ENCODE data around the gene SERPINE2. TPM values are rescaled to one million over a fixed set of nuclear protein-coding genes. Genes with fewer than 3 reads are reported as not detected.
"Not testable (repeated sequence)": the region's sequence is repeated elsewhere in the genome, so short reads cannot be mapped to it uniquely, and the experiment has no call there.

The SERPINE2 gene
- polyA plus RNA-seq, 3 donors: 3.2 to 20.2 (median 18.2) TPM

GRCh38 chr2:224027070-224027469 is 12.0 kb downstream of the SERPINE2 start:
- WGBS, 3 donors: 74 to 84% (median 79%) methylated on average over 5 of the region's 5 CpGs

GRCh38 chr2:224025874-224026273 is 13.2 kb downstream of the SERPINE2 start:
- WGBS, 3 donors: 41 to 81% (median 53%) methylated on average over 7 of the region's 7 CpGs

More at GRCh38 chr2:224027070-224027469, 12.0 kb downstream of the SERPINE2 start:
- no peak overlapping the region for H3K27ac ChIP-seq (ENCODE audit: low read depth, low read length)

GRCh38 chr2:224024270-224024669 is 14.8 kb downstream of the SERPINE2 start:
- 74 to 84% (median 78%) methylated on average over 4 of the region's 4 CpGs for WGBS, 3 donors
- no peak overlapping the region for H3K27ac ChIP-seq (ENCODE audit: low read depth, low read length)

More at GRCh38 chr2:224025874-224026273, 13.2 kb downstream of the SERPINE2 start:
- no peak overlapping the region for H3K27ac ChIP-seq (ENCODE audit: low read depth, low read length)

GRCh38 chr2:224023188-224023587 is 15.9 kb downstream of the SERPINE2 start:
- 87 to 96% (median 92%) methylated on average over 1 of the region's 1 CpG for WGBS, 3 donors
- H3K27ac ChIP-seq (ENCODE audit: low read depth, low read length): no peak overlapping the region

- no peak overlapping the region for H3K27ac ChIP-seq (ENCODE audit: low read depth, low read length)
These were observed 16.6 kb downstream of the SERPINE2 start for GRCh38 chr2:224022486-224022885.

- no peak overlapping the region for H3K27ac ChIP-seq (ENCODE audit: low read depth, low read length)
- WGBS, 3 donors: 79 to 84% (median 81%) methylated on average over 3 of the region's 3 CpGs
These were observed 18.6 kb downstream of the SERPINE2 start for GRCh38 chr2:224020523-224020922.

- no peak overlapping the region for H3K27ac ChIP-seq (ENCODE audit: low read depth, low read length)
- WGBS, 3 donors: 43 to 65% (median 48%) methylated on average over 4 of the region's 4 CpGs
These were observed 21.1 kb downstream of the SERPINE2 start for GRCh38 chr2:224017957-224018356.

- H3K27ac ChIP-seq (ENCODE audit: low read depth, low read length): no peak overlapping the region
- 56 to 62% (median 58%) methylated on average over 3 of the region's 3 CpGs for WGBS, 3 donors
These were observed 22.1 kb downstream of the SERPINE2 start for GRCh38 chr2:224016963-224017362.

- H3K27ac ChIP-seq (ENCODE audit: low read depth, low read length): no peak overlapping the region
- WGBS, 3 donors: 93 to 96% (median 96%) methylated on average over 4 of the region's 4 CpGs
These were observed 24.8 kb downstream of the SERPINE2 start for GRCh38 chr2:224014336-224014735.

- WGBS, 3 donors: 48 to 85% (median 78%) methylated on average over 1 of the region's 1 CpG
- H3K27ac ChIP-seq (ENCODE audit: low read depth, low read length): no peak overlapping the region
These were observed 27.2 kb downstream of the SERPINE2 start for GRCh38 chr2:224011837-224012236.

- H3K27ac ChIP-seq (ENCODE audit: low read depth, low read length): no peak overlapping the region
- WGBS, 3 donors: 56 to 76% (median 72%) methylated on average over 5 of the region's 5 CpGs
These were observed 29.3 kb downstream of the SERPINE2 start for GRCh38 chr2:224009605-224010315.

GRCh38 chr2:224008702-224009261 is 30.3 kb downstream of the SERPINE2 start:
- WGBS, 3 donors: 22 to 75% (median 67%) methylated on average over 12 of the region's 12 CpGs
- H3K27ac ChIP-seq (ENCODE audit: low read depth, low read length): no peak overlapping the region

- whole genome bisulfite sequencing, 3 donors: 48 to 73% (median 53%) methylated on average over 16 of the region's 16 CpGs
- no peak overlapping the region for H3K27ac ChIP-seq (ENCODE audit: low read depth, low read length)
These were observed 34.9 kb downstream of the SERPINE2 start for GRCh38 chr2:224004105-224004695.

GRCh38 chr2:224000662-224001061 is 38.4 kb downstream of the SERPINE2 start:
- H3K27ac ChIP-seq (ENCODE audit: low read depth, low read length): not testable (repeated sequence)
- 87 to 93% (median 88%) methylated on average over 5 of the region's 5 CpGs for WGBS, 3 donors

- WGBS, 3 donors: 44 to 96% (median 93%) methylated on average over 11 of the region's 11 CpGs
These were observed 39.2 kb downstream of the SERPINE2 start for GRCh38 chr2:223999862-224000261.

GRCh38 chr2:223998948-223999347 is 40.1 kb downstream of the SERPINE2 start:
- WGBS, 3 donors: 48 to 74% (median 51%) methylated on average over 2 of the region's 2 CpGs
- no peak overlapping the region for H3K27ac ChIP-seq (ENCODE audit: low read depth, low read length)

More at GRCh38 chr2:223999862-224000261, 39.2 kb downstream of the SERPINE2 start:
- H3K27ac ChIP-seq (ENCODE audit: low read depth, low read length): no peak overlapping the region

- H3K27ac ChIP-seq (ENCODE audit: low read depth, low read length): no peak overlapping the region
- WGBS, 3 donors: 81 to 93% (median 88%) methylated on average over 5 of the region's 5 CpGs
These were observed 41.1 kb downstream of the SERPINE2 start for GRCh38 chr2:223997938-223998337.

- H3K27ac ChIP-seq (ENCODE audit: low read depth, low read length): no peak overlapping the region
- WGBS, 3 donors: 85 to 90% (median 87%) methylated on average over 6 of the region's 6 CpGs
These were observed 42.7 kb downstream of the SERPINE2 start for GRCh38 chr2:223996391-223996790.

GRCh38 chr2:223995569-223995968 is 43.5 kb downstream of the SERPINE2 start:
- 69 to 82% (median 69%) methylated on average over 5 of the region's 5 CpGs for WGBS, 3 donors
- H3K27ac ChIP-seq (ENCODE audit: low read depth, low read length): no peak overlapping the region
